DOHH2 (cell line): ENCODE measurements around the gene SH3PXD2A.

Experiments used
- H3F3A ChIP-seq: fragments of 200-600 bp; sonication (generic), shearing (Covaris generic); 2 replicates; pipeline ENCODE4 v1.6.0; 2016; ENCODE audit warnings: antibody characterized with exemption, mild to moderate bottlenecking; ENCODE audit not compliant: control insufficient read depth, insufficient read depth
- H3K27ac ChIP-seq: fragments of 200-600 bp; sonication (generic); 2 replicates; pipeline ENCODE4 v1.5.1; 2014; ENCODE audit warnings: low read depth, mild to moderate bottlenecking, low read length, moderate library complexity
- H3K27me3 ChIP-seq: fragments of 200-600 bp; sonication (generic); 2 replicates; pipeline ENCODE4 v1.6.1; 2014; ENCODE audit warnings: mild to moderate bottlenecking, low read length, mixed read lengths; ENCODE audit not compliant: control insufficient read depth
- H3K36me3 ChIP-seq: fragments of 200-600 bp; sonication (generic); 2 replicates; pipeline ENCODE4 v1.6.1; 2014; ENCODE audit warnings: mild to moderate bottlenecking, low read length, moderate library complexity, mixed read lengths; ENCODE audit not compliant: control insufficient read depth
- H3K4me1 ChIP-seq: fragments of 200-600 bp; sonication (generic); 2 replicates; pipeline ENCODE4 v1.6.1; 2014; ENCODE audit warnings: mild to moderate bottlenecking, low read length, mixed read lengths; ENCODE audit not compliant: control insufficient read depth
- H3K4me2 ChIP-seq: fragments of 200-600 bp; sonication (generic); 2 replicates; pipeline ENCODE4 v1.6.0; 2014; ENCODE audit warnings: mild to moderate bottlenecking, low read length, moderate library complexity
- H3K4me3 ChIP-seq: fragments of 200-600 bp; sonication (generic); 2 replicates; pipeline ENCODE4 v1.5.1; 2014; ENCODE audit warnings: mild to moderate bottlenecking, low read length, mixed read lengths
- H3K79me2 ChIP-seq: fragments of 200-600 bp; sonication (generic); 2 replicates; pipeline ENCODE4 v1.6.1; 2014; ENCODE audit warnings: mild to moderate bottlenecking, low read length, mixed read lengths; ENCODE audit not compliant: control insufficient read depth
- H3K9me2 ChIP-seq: fragments of 200-600 bp; sonication (generic); replicated peaks from 2 replicates; pipeline ENCODE4 v1.6.1; 2014; ENCODE audit warnings: mild to moderate bottlenecking, low read length, mixed read lengths; ENCODE audit not compliant: control insufficient read depth
- H3K9me3 ChIP-seq: fragments of 200-600 bp; sonication (generic); 2 replicates; pipeline ENCODE4 v1.6.1; 2014; ENCODE audit warnings: antibody characterized with exemption, low read length, mixed read lengths; ENCODE audit not compliant: control insufficient read depth, insufficient read depth
- H4K20me1 ChIP-seq: fragments of 200-600 bp; sonication (generic); 2 replicates; pipeline ENCODE4 v1.6.0; 2014; ENCODE audit warnings: low read depth, mild to moderate bottlenecking, antibody characterized with exemption, low read length, moderate library complexity; ENCODE audit not compliant: control insufficient read depth, insufficient read depth
- CTCF ChIP-seq: fragments of 200-600 bp; sonication (generic); IDR thresholded peaks from one replicate; pipeline ENCODE4 v1.5.1; 2014; ENCODE audit warnings: antibody characterized with exemption, mild to moderate bottlenecking, low read depth, low read length; ENCODE audit not compliant: poor library complexity, severe bottlenecking
- EZH2phosphoT487 ChIP-seq: fragments of 200-600 bp; sonication (generic); IDR thresholded peaks from 2 replicates; pipeline ENCODE4 v1.6.1; 2017; ENCODE audit warnings: borderline replicate concordance, mild to moderate bottlenecking, antibody characterized with exemption, low read length, moderate library complexity, mixed read lengths

Gene SH3PXD2A

GRCh38 chr10:103643381-103643780, 212.0 kb downstream of the SH3PXD2A start:
- H3K79me2 ChIP-seq, result no peaks in the 10 kb centered on the region
- no peaks in the 10 kb centered on the region for H3K9me2 ChIP-seq
- H4K20me1 ChIP-seq, result no peaks in the 10 kb centered on the region
- H3K4me2 ChIP-seq, result no peak overlapping the region
- no peak overlapping the region for H3K4me3 ChIP-seq
- no peaks in the 10 kb centered on the region for H3K36me3 ChIP-seq
- no peaks in the 10 kb centered on the region for H3F3A ChIP-seq
- TF ChIP-seq CTCF (no peak), EZH2phosphoT487 (no peak)
- H3K9me3 ChIP-seq, result no peaks in the 10 kb centered on the region
- H3K4me1 ChIP-seq, result no peaks in the 10 kb centered on the region
- H3K27me3 ChIP-seq, result no peaks in the 10 kb centered on the region
- H3K27ac ChIP-seq, result no peak overlapping the region

GRCh38 chr10:103641326-103641725, 214.1 kb downstream of the SH3PXD2A start:
- Histone ChIP-seq H3K9me3 (no peaks in the 10 kb centered on the region), H3K27me3 (no peaks in the 10 kb centered on the region), H3K9me2 (no peaks in the 10 kb centered on the region), H3K36me3 (no peaks in the 10 kb centered on the region), H3K4me3 (no peak overlapping the region), H4K20me1 (no peaks in the 10 kb centered on the region), H3F3A (no peaks in the 10 kb centered on the region), H3K4me1 (no peaks in the 10 kb centered on the region), H3K27ac (no peak overlapping the region), H3K4me2 (no peak overlapping the region), H3K79me2 (no peaks in the 10 kb centered on the region)
- TF ChIP-seq EZH2phosphoT487, result no peak

- Histone ChIP-seq H3K9me3 (no peaks in the 10 kb centered on the region), H3K9me2 (no peaks in the 10 kb centered on the region), H3K27me3 (no peaks in the 10 kb centered on the region), H3K4me2 (no peak overlapping the region), H3K36me3 (no peaks in the 10 kb centered on the region), H3K27ac (no peak overlapping the region), H3K4me3 (no peak overlapping the region), H3K4me1 (no peaks in the 10 kb centered on the region), H3K79me2 (no peaks in the 10 kb centered on the region), H4K20me1 (no peaks in the 10 kb centered on the region), H3F3A (no peaks in the 10 kb centered on the region)
- TF ChIP-seq CTCF (no peak), EZH2phosphoT487 (no peak)
Measured at GRCh38 chr10:103640436-103641181, 214.8 kb downstream of the SH3PXD2A start.

GRCh38 chr10:103638948-103639347, 216.4 kb downstream of the SH3PXD2A start:
- H3K9me2 ChIP-seq, result no peaks in the 10 kb centered on the region
- H3K27me3 ChIP-seq, result no peaks in the 10 kb centered on the region
- H3K4me3 ChIP-seq, result no peak overlapping the region
- no peak for TF ChIP-seq EZH2phosphoT487
- no peak for TF ChIP-seq CTCF
- no peaks in the 10 kb centered on the region for H3K9me3 ChIP-seq
- H3K4me2 ChIP-seq, result no peak overlapping the region
- H3K4me1 ChIP-seq, result no peaks in the 10 kb centered on the region
- H3F3A ChIP-seq, result no peaks in the 10 kb centered on the region
- H3K27ac ChIP-seq, result no peak overlapping the region
- H3K79me2 ChIP-seq, result no peaks in the 10 kb centered on the region
- no peaks in the 10 kb centered on the region for H3K36me3 ChIP-seq
- no peaks in the 10 kb centered on the region for H4K20me1 ChIP-seq
